Stimulated activated CD8-positive, alpha-beta memory T cell treated with anti-CD3 and anti-CD28 coated beads, Interleukin-15, amount 100 ng/mL, for 24 hours (primary cell): Measurements from ENCODE around the gene DLX1.

Experiments
- DNase-seq: peaks from one replicate; pipeline ENCODE4 v3.0.0-alpha.2; 2020; ENCODE audit warnings: low read depth

The DLX1 gene

GRCh38 chr2:172087780-172088244 lies 2.5 kb downstream of the DLX1 start:
- DNase-seq: no peak

GRCh38 chr2:172088245-172089004 lies 3.1 kb downstream of the DLX1 start:
- DNase-seq: no peak

- DNase-seq: no peak
Observed at GRCh38 chr2:172089005-172089504, 3.7 kb downstream of the DLX1 start.

DNA sequence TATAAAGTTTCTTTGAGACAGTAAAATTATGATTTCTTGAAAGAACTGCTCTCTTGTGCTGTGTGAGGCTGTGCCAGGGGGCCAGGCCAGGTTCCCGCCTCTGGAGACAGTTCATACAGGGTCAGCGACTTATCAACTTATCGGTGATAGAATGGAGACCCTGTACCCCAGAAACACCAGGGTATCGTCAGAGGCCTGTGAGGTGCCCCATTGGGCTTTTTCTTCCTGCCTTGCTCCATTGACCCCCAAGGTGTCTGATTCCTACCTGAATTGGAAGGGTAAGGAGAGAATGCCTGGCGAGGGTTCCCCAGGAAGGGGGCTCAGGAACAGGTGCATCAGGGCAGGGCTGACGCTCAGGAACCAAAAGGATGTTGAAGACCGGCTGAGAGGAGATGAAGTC lies 4.3 kb downstream of the DLX1 start:
- DNase-seq: no peak

- no peak for DNase-seq
Observed at GRCh38 chr2:172090044-172090961, 5.0 kb downstream of the DLX1 start.

DNA sequence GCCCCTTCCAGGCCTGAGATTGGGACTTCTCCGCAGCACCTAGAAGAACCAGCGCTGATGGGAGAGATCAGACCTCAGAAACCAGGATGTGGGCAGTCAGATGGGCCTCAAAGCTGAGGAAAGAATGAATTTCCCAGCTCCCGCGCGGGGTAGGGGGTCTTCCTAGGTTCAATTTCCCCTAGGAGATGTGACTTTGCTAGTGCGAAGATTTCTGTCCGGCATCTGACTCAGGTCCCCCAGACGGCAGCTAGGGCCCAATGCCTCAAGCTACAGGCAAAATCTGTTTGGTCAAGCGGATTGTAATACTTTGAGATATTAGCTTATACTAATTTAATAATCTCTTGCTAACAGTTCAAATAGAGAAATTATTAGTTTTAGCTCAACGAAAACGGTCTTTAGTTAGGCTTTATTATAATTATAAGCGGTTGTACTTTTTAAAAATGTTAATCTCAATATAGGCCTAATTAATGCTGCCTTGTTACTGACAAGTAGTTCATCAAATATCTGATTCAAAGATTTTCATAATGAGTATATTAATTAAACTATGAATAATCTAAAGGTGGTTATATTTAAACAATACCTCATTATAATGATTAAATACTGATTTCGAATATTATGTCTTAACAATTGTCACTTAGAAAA lies 5.8 kb downstream of the DLX1 start:
- no peak for DNase-seq

DNA sequence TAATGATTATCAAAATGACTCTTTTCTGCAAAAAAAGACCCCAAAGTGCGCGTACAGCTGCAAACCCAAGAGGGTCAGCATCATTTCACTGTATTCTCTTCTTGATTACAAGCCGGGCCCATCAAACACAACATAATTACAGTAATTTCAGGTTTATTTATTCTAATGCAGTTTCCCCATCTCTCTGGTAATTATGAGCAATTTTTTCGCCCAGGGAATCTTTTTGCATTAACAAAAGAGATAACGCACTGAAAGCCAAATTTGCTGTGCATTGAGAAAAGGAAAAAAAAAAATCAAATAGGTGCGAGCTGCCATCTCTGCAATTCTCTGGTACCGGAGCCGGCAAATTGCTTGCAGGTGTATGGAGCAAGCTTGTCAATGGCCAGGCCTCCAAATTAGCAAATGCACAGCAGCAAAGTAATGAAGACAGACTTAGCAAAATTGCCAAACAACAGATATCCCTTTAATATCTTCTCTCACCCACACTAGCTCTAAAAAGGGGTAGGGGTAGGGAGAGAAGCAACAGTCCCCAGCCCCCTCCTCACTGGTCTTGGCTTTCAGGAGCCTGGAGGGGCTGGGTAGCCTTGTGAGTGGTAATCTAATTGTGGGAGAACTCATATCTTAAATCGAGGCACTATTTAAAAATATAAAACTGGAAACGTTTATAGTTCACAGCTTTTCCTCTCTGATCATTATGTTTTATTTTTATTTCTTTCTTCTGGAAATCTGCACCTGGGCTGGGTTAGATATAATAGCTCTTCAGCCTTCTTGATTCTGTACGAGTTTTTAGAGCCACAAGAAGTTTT lies 6.7 kb downstream of the DLX1 start:
- no peak for DNase-seq

GRCh38 chr2:172092716-172093415 lies 7.6 kb downstream of the DLX1 start:
- DNase-seq: no peak

DNA sequence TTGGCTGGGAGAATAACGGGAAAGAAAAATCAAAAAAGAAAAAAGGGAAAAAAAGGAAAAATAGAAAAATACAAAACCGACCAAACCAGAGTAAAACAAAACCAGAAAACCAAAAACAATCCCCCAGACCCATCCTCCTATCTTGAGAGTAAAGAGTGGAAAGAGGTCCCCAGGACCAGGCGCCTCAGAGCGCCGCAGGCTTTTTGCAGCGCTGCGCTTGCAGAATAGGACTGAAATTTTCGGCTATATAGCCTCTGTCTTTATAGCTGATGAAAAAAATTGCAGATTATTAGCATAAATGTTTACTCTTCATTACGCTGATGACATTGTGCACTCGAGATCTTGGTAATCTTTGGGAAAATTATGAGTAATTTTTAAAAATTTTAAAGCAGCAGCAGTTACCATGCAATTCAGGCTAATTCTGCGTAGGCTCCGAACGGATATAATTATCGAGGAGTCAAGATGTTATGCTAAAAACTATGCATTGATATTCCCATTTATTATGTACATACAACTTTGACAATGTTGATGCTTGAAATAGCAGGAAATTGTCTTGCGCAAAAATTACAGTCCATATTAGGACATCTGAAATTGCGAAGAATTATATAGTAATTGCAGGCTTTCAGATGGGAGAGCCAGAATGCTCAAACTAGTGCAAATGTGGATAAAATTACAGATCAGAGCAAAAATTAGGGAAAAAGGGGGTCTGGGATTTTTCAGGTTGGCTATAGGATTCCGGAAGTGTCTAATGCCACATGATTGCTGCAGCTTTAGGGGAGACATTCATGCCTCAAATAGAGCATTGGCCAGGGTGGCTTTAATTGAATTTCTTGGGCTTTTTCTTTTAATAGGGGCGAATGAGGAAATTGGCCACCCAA lies 8.3 kb downstream of the DLX1 start:
- no peak for DNase-seq

GRCh38 chr2:172094294-172095145 lies 9.2 kb downstream of the DLX1 start:
- DNase-seq: no peak

- DNase-seq: no peak
Observed at GRCh38 chr2:172095146-172095904, 10.0 kb downstream of the DLX1 start.

DNA sequence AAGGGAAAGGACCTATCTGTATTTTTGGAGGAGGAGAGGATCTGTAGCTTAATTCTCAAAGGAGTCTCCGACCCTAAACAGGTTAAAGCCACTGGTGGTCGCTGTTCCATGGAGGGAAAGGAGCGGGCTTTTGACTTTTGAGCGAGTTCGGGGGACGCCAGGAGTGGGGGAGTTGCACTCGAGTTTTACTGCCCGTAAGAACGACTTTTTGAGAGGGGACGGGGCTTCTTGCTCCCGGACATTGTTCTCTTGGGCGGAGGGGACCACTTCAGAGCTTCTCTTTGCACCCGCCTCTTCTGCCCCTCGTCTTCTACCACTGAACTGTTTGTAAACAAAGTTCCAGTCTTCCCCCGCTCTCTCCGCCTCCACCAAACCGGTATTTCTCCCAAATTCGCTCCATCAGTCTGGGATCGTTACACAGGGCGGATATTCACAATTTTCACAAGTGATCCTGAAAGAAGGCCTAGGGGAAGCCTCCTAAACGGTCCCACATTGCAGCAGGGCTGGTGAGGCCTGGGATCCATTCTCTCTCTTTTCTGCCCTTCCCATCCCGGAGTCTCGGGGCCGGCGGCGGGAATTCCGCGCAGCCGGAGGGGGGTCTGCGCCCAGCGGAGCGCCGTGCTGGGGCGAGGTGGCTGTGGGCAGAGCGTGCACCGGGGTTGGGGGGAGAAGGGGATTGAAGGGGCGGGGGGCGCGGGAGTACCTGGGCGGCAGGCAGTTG lies 10.8 kb downstream of the DLX1 start:
- DNase-seq: no peak

GRCh38 chr2:172096626-172097547 lies 11.6 kb downstream of the DLX1 start:
- DNase-seq: no peak

- DNase-seq: no peak
Observed at GRCh38 chr2:172097557-172098131, 12.3 kb downstream of the DLX1 start.

GRCh38 chr2:172098287-172098649 lies 13.0 kb downstream of the DLX1 start:
- no peak for DNase-seq
